GM19397 (cell line): ENCODE measurements around the gene CROCC.
"Not testable (repeated sequence)": the region's sequence is repeated elsewhere in the genome, so short reads cannot be mapped to it uniquely, and the experiment has no call there.

Source experiments
- ATAC-seq: cut with Tn5 transposase; IDR thresholded peaks from one replicate; pipeline ENCODE4 v1.9.1; 2021; ENCODE audit warnings: mild to moderate bottlenecking, moderate library complexity; ENCODE audit not compliant: unreplicated experiment

CROCC gene

GRCh38 chr1:16914928-16915626 is 6.7 kb upstream of the CROCC start:
- ATAC-seq = not testable (repeated sequence)

- ATAC-seq = no peak
These were observed 6.1 kb upstream of the CROCC start for GRCh38 chr1:16915627-16915973.

GRCh38 chr1:16916036-16916880 is 5.5 kb upstream of the CROCC start:
- ATAC-seq = not testable (repeated sequence)

- ATAC-seq = no peak
These were observed 3.4 kb upstream of the CROCC start for GRCh38 chr1:16918371-16918770.

- not testable (repeated sequence) for ATAC-seq
These were observed 2.6 kb upstream of the CROCC start for GRCh38 chr1:16918936-16919665.

GRCh38 chr1:16920951-16921350 is 780 bp upstream of the CROCC start:
- no peak for ATAC-seq

GRCh38 chr1:16922466-16922865 is 735 bp downstream of the CROCC start:
- ATAC-seq = no peak

- no peak for ATAC-seq
These were observed 1.2 kb downstream of the CROCC start for GRCh38 chr1:16922885-16923431.

- ATAC-seq = no peak
These were observed 2.6 kb downstream of the CROCC start for GRCh38 chr1:16924216-16924918.

- ATAC-seq = no peak
These were observed 3.3 kb downstream of the CROCC start for GRCh38 chr1:16924919-16925477.

GRCh38 chr1:16925635-16926490 is 4.1 kb downstream of the CROCC start:
- no peak for ATAC-seq

GRCh38 chr1:16926491-16927073 is 4.9 kb downstream of the CROCC start:
- ATAC-seq = no peak

- no peak for ATAC-seq
These were observed 5.5 kb downstream of the CROCC start for GRCh38 chr1:16927256-16927655.

- ATAC-seq = no peak
These were observed 6.2 kb downstream of the CROCC start for GRCh38 chr1:16927711-16928485.

GRCh38 chr1:16929146-16930041 is 7.7 kb downstream of the CROCC start:
- ATAC-seq = not testable (repeated sequence)

GRCh38 chr1:16931206-16931934 is 9.6 kb downstream of the CROCC start:
- ATAC-seq = not testable (repeated sequence)

GRCh38 chr1:16933945-16934344 is 12.2 kb downstream of the CROCC start:
- ATAC-seq = not testable (repeated sequence)
